Retinal pigment epithelial cell (primary cell): ENCODE results near the gene NOP56.
"Not testable (repeated sequence)": the region's sequence is repeated elsewhere in the genome, so short reads cannot be mapped to it uniquely, and the experiment has no call there.

Experiments used
- DNase-seq: peaks from one replicate; pipeline ENCODE4 v3.0.0-alpha.2; 2010; ENCODE audit warnings: low read depth
- H3K4me3 ChIP-seq: 2 replicates; pipeline ENCODE4 v1.5.1; 2011; ENCODE audit warnings: mild to moderate bottlenecking, low read length, control low read depth, moderate library complexity
- CTCF ChIP-seq: conservative IDR thresholded peaks from 2 replicates; pipeline ENCODE4 v1.5.1; 2011; ENCODE audit warnings: low read depth, low read length, control low read depth, inconsistent platforms

Gene NOP56

GRCh38 chr20:2692886-2693285 is 40.5 kb downstream of the NOP56 start:
- no peak for DNase-seq
- no peak overlapping the region for H3K4me3 ChIP-seq
- TF ChIP-seq CTCF: no peak

GRCh38 chr20:2693286-2694007 is 41.0 kb downstream of the NOP56 start:
- no peak for DNase-seq
- TF ChIP-seq CTCF: no peak
- no peak overlapping the region for H3K4me3 ChIP-seq

- H3K4me3 ChIP-seq: no peak overlapping the region
- DNase-seq: no peak
Observed at GRCh38 chr20:2694008-2694471, 41.6 kb downstream of the NOP56 start.

GRCh38 chr20:2694519-2694918 is 42.1 kb downstream of the NOP56 start:
- DNase-seq: no peak
- no peak for TF ChIP-seq CTCF
- no peak overlapping the region for H3K4me3 ChIP-seq

More at GRCh38 chr20:2694008-2694471, 41.6 kb downstream of the NOP56 start:
- no peak for TF ChIP-seq CTCF

- H3K4me3 ChIP-seq: no peak overlapping the region
- TF ChIP-seq CTCF: no peak
- no peak for DNase-seq
Observed at GRCh38 chr20:2695206-2695983, 43.0 kb downstream of the NOP56 start.

- not testable (repeated sequence) for DNase-seq, H3K4me3 ChIP-seq
Observed at GRCh38 chr20:2695984-2696525, 43.6 kb downstream of the NOP56 start.

GRCh38 chr20:2696646-2697045 is 44.2 kb downstream of the NOP56 start:
- TF ChIP-seq CTCF: no peak
- no peak for DNase-seq
- no peak overlapping the region for H3K4me3 ChIP-seq
